ENCODE data around the gene VSTM2B.

Gene VSTM2B

GRCh38 chr19:29538146-29538545 lies 12.4 kb downstream of the VSTM2B start:
- Histone ChIP-seq H3K27ac (ENCODE audit: insufficient read depth, low read length, poor library complexity, severe bottlenecking) (no peak overlapping the region), H3K9me3 (ENCODE audit: control insufficient read depth, low read length) (no peaks in the 10 kb centered on the region), H3K4me3 (ENCODE audit: insufficient read depth, low read depth, low read length, poor library complexity, severe bottlenecking) (no peak overlapping the region), H3K4me1 (ENCODE audit: control insufficient read depth, insufficient read depth, low read length, poor library complexity, severe bottlenecking) (no peaks in the 10 kb centered on the region), H3K36me3 (ENCODE audit: control insufficient read depth, insufficient read depth, low read length) (no peaks in the 10 kb centered on the region), H3K27me3 (replicated peaks; ENCODE audit: control insufficient read depth, insufficient read depth, low read length, poor library complexity, severe bottlenecking) (peaks cover 3% of the 10 kb centered on the region)
- no peak for DNase-seq

- no peak for DNase-seq
- Histone ChIP-seq H3K4me3 (ENCODE audit: insufficient read depth, low read depth, low read length, poor library complexity, severe bottlenecking) (no peak overlapping the region), H3K9me3 (ENCODE audit: control insufficient read depth, low read length) (no peaks in the 10 kb centered on the region), H3K27ac (ENCODE audit: insufficient read depth, low read length, poor library complexity, severe bottlenecking) (no peak overlapping the region), H3K4me1 (ENCODE audit: control insufficient read depth, insufficient read depth, low read length, poor library complexity, severe bottlenecking) (no peaks in the 10 kb centered on the region), H3K27me3 (replicated peaks; ENCODE audit: control insufficient read depth, insufficient read depth, low read length, poor library complexity, severe bottlenecking) (no peaks in the 10 kb centered on the region), H3K36me3 (ENCODE audit: control insufficient read depth, insufficient read depth, low read length) (no peaks in the 10 kb centered on the region)
Measured at GRCh38 chr19:29538651-29539050, 12.9 kb downstream of the VSTM2B start.

GRCh38 chr19:29539131-29539530 lies 13.3 kb downstream of the VSTM2B start:
- Histone ChIP-seq H3K9me3 (ENCODE audit: control insufficient read depth, low read length) (no peaks in the 10 kb centered on the region), H3K36me3 (ENCODE audit: control insufficient read depth, insufficient read depth, low read length) (no peaks in the 10 kb centered on the region), H3K4me1 (ENCODE audit: control insufficient read depth, insufficient read depth, low read length, poor library complexity, severe bottlenecking) (no peaks in the 10 kb centered on the region), H3K27ac (ENCODE audit: insufficient read depth, low read length, poor library complexity, severe bottlenecking) (no peak overlapping the region), H3K4me3 (ENCODE audit: insufficient read depth, low read depth, low read length, poor library complexity, severe bottlenecking) (no peak overlapping the region), H3K27me3 (replicated peaks; ENCODE audit: control insufficient read depth, insufficient read depth, low read length, poor library complexity, severe bottlenecking) (no peaks in the 10 kb centered on the region)
- DNase-seq, result no peak

GRCh38 chr19:29539670-29540069 lies 13.9 kb downstream of the VSTM2B start:
- H3K4me1 ChIP-seq (ENCODE audit: control insufficient read depth, insufficient read depth, low read length, poor library complexity, severe bottlenecking), result no peaks in the 10 kb centered on the region
- H3K27me3 ChIP-seq (replicated peaks; ENCODE audit: control insufficient read depth, insufficient read depth, low read length, poor library complexity, severe bottlenecking), result no peaks in the 10 kb centered on the region
- H3K27ac ChIP-seq (ENCODE audit: insufficient read depth, low read length, poor library complexity, severe bottlenecking), result no peak overlapping the region
- DNase-seq, result no peak
- no peak overlapping the region for H3K4me3 ChIP-seq (ENCODE audit: insufficient read depth, low read depth, low read length, poor library complexity, severe bottlenecking)
- H3K9me3 ChIP-seq (ENCODE audit: control insufficient read depth, low read length), result no peaks in the 10 kb centered on the region
- H3K36me3 ChIP-seq (ENCODE audit: control insufficient read depth, insufficient read depth, low read length), result no peaks in the 10 kb centered on the region

GRCh38 chr19:29540114-29540513 lies 14.3 kb downstream of the VSTM2B start:
- H3K4me1 ChIP-seq (ENCODE audit: control insufficient read depth, insufficient read depth, low read length, poor library complexity, severe bottlenecking), result no peaks in the 10 kb centered on the region
- no peak for DNase-seq

GRCh38 chr19:29541473-29542253 lies 15.9 kb downstream of the VSTM2B start:
- Histone ChIP-seq H3K9me3 (ENCODE audit: control insufficient read depth, low read length) (no peaks in the 10 kb centered on the region), H3K27ac (ENCODE audit: insufficient read depth, low read length, poor library complexity, severe bottlenecking) (no peak overlapping the region), H3K4me3 (ENCODE audit: insufficient read depth, low read depth, low read length, poor library complexity, severe bottlenecking) (no peak overlapping the region), H3K27me3 (replicated peaks; ENCODE audit: control insufficient read depth, insufficient read depth, low read length, poor library complexity, severe bottlenecking) (no peaks in the 10 kb centered on the region), H3K4me1 (ENCODE audit: control insufficient read depth, insufficient read depth, low read length, poor library complexity, severe bottlenecking) (no peaks in the 10 kb centered on the region), H3K36me3 (ENCODE audit: control insufficient read depth, insufficient read depth, low read length) (no peaks in the 10 kb centered on the region)
- DNase-seq, result no peak

More at GRCh38 chr19:29540114-29540513, 14.3 kb downstream of the VSTM2B start:
- no peaks in the 10 kb centered on the region for H3K9me3 ChIP-seq (ENCODE audit: control insufficient read depth, low read length)
- no peak overlapping the region for H3K4me3 ChIP-seq (ENCODE audit: insufficient read depth, low read depth, low read length, poor library complexity, severe bottlenecking)
- no peaks in the 10 kb centered on the region for H3K36me3 ChIP-seq (ENCODE audit: control insufficient read depth, insufficient read depth, low read length)
- no peaks in the 10 kb centered on the region for H3K27me3 ChIP-seq (replicated peaks; ENCODE audit: control insufficient read depth, insufficient read depth, low read length, poor library complexity, severe bottlenecking)
- no peak overlapping the region for H3K27ac ChIP-seq (ENCODE audit: insufficient read depth, low read length, poor library complexity, severe bottlenecking)

GRCh38 chr19:29542327-29542726 lies 16.5 kb downstream of the VSTM2B start:
- no peak for DNase-seq
- Histone ChIP-seq H3K36me3 (ENCODE audit: control insufficient read depth, insufficient read depth, low read length) (no peaks in the 10 kb centered on the region), H3K27me3 (replicated peaks; ENCODE audit: control insufficient read depth, insufficient read depth, low read length, poor library complexity, severe bottlenecking) (no peaks in the 10 kb centered on the region), H3K27ac (ENCODE audit: insufficient read depth, low read length, poor library complexity, severe bottlenecking) (no peak overlapping the region), H3K9me3 (ENCODE audit: control insufficient read depth, low read length) (no peaks in the 10 kb centered on the region), H3K4me3 (ENCODE audit: insufficient read depth, low read depth, low read length, poor library complexity, severe bottlenecking) (no peak overlapping the region), H3K4me1 (ENCODE audit: control insufficient read depth, insufficient read depth, low read length, poor library complexity, severe bottlenecking) (no peaks in the 10 kb centered on the region)

GRCh38 chr19:29542776-29543175 lies 17.0 kb downstream of the VSTM2B start:
- no peak for DNase-seq
- Histone ChIP-seq H3K4me1 (ENCODE audit: control insufficient read depth, insufficient read depth, low read length, poor library complexity, severe bottlenecking) (no peaks in the 10 kb centered on the region), H3K4me3 (ENCODE audit: insufficient read depth, low read depth, low read length, poor library complexity, severe bottlenecking) (no peak overlapping the region), H3K36me3 (ENCODE audit: control insufficient read depth, insufficient read depth, low read length) (no peaks in the 10 kb centered on the region), H3K27me3 (replicated peaks; ENCODE audit: control insufficient read depth, insufficient read depth, low read length, poor library complexity, severe bottlenecking) (no peaks in the 10 kb centered on the region), H3K9me3 (ENCODE audit: control insufficient read depth, low read length) (no peaks in the 10 kb centered on the region), H3K27ac (ENCODE audit: insufficient read depth, low read length, poor library complexity, severe bottlenecking) (no peak overlapping the region)

- H3K4me3 ChIP-seq (ENCODE audit: insufficient read depth, low read depth, low read length, poor library complexity, severe bottlenecking), result no peak overlapping the region
- no peaks in the 10 kb centered on the region for H3K36me3 ChIP-seq (ENCODE audit: control insufficient read depth, insufficient read depth, low read length)
- H3K9me3 ChIP-seq (ENCODE audit: control insufficient read depth, low read length), result no peaks in the 10 kb centered on the region
- no peaks in the 10 kb centered on the region for H3K4me1 ChIP-seq (ENCODE audit: control insufficient read depth, insufficient read depth, low read length, poor library complexity, severe bottlenecking)
- DNase-seq, result no peak
- no peak overlapping the region for H3K27ac ChIP-seq (ENCODE audit: insufficient read depth, low read length, poor library complexity, severe bottlenecking)
- no peaks in the 10 kb centered on the region for H3K27me3 ChIP-seq (replicated peaks; ENCODE audit: control insufficient read depth, insufficient read depth, low read length, poor library complexity, severe bottlenecking)
Measured at GRCh38 chr19:29543381-29543780, 17.6 kb downstream of the VSTM2B start.

- Histone ChIP-seq H3K4me3 (ENCODE audit: insufficient read depth, low read depth, low read length, poor library complexity, severe bottlenecking) (no peak overlapping the region), H3K36me3 (ENCODE audit: control insufficient read depth, insufficient read depth, low read length) (no peaks in the 10 kb centered on the region), H3K4me1 (ENCODE audit: control insufficient read depth, insufficient read depth, low read length, poor library complexity, severe bottlenecking) (no peaks in the 10 kb centered on the region), H3K9me3 (ENCODE audit: control insufficient read depth, low read length) (no peaks in the 10 kb centered on the region), H3K27me3 (replicated peaks; ENCODE audit: control insufficient read depth, insufficient read depth, low read length, poor library complexity, severe bottlenecking) (peaks cover 2% of the 10 kb centered on the region), H3K27ac (ENCODE audit: insufficient read depth, low read length, poor library complexity, severe bottlenecking) (no peak overlapping the region)
- no peak for DNase-seq
Measured at GRCh38 chr19:29544656-29545360, 19.0 kb downstream of the VSTM2B start.

Data from effector memory CD4-positive, alpha-beta T cell (primary cell).